ENCODE results near the gene CAMTA1. TPM values are rescaled to one million over a fixed set of nuclear protein-coding genes. Genes with fewer than 3 reads are reported as not detected.

Gene CAMTA1
- polyA plus RNA-seq, 1 experiment = 23.1 TPM

- Histone ChIP-seq H3K4me3 (ENCODE audit: low read depth, low read length) (no peak overlapping the region), H3K36me3 (ENCODE audit: control insufficient read depth, insufficient read depth, low read length) (no peaks in the 10 kb centered on the region), H3K27me3 (ENCODE audit: control insufficient read depth, insufficient read depth, low read length) (no peaks in the 10 kb centered on the region)
- POLR2A ChIA-PET = no interaction called here
- no peak for TF ChIP-seq CTCF (IDR thresholded peaks at IDR 0.05; ENCODE audit: insufficient read depth, low read depth, low read length)
- CTCF ChIA-PET = interaction anchor here (1.1 kb wide), 2 partner anchors 8 to 165 kb away, joined by 3 read pairs; no protein-coding TSS in a partner anchor
- no peak for DNase-seq (ENCODE audit: low read depth)
Observed at GRCh38 chr1:7236844-7237515, 451.7 kb downstream of the CAMTA1 start.

GRCh38 chr1:7247158-7247557 lies 461.9 kb downstream of the CAMTA1 start:
- DNase-seq (ENCODE audit: low read depth) = no peak
- ChIA-PET CTCF (no interaction called here), POLR2A (no interaction called here)
- H3K4me3 ChIP-seq (ENCODE audit: low read depth, low read length) = no peak overlapping the region
- no peak for TF ChIP-seq CTCF (IDR thresholded peaks at IDR 0.05; ENCODE audit: insufficient read depth, low read depth, low read length)
- no peaks in the 10 kb centered on the region for H3K27me3 ChIP-seq (ENCODE audit: control insufficient read depth, insufficient read depth, low read length)
- H3K36me3 ChIP-seq (ENCODE audit: control insufficient read depth, insufficient read depth, low read length) = no peaks in the 10 kb centered on the region

- ChIA-PET POLR2A (no interaction called here), CTCF (no interaction called here)
- H3K36me3 ChIP-seq (ENCODE audit: control insufficient read depth, insufficient read depth, low read length) = no peaks in the 10 kb centered on the region
- no peak for TF ChIP-seq CTCF (IDR thresholded peaks at IDR 0.05; ENCODE audit: insufficient read depth, low read depth, low read length)
- no peak for DNase-seq (ENCODE audit: low read depth)
- no peak overlapping the region for H3K4me3 ChIP-seq (ENCODE audit: low read depth, low read length)
- H3K27me3 ChIP-seq (ENCODE audit: control insufficient read depth, insufficient read depth, low read length) = no peaks in the 10 kb centered on the region
Observed at GRCh38 chr1:7247791-7248548, 462.7 kb downstream of the CAMTA1 start.

GRCh38 chr1:7248549-7249199 lies 463.4 kb downstream of the CAMTA1 start:
- no peak overlapping the region for H3K4me3 ChIP-seq (ENCODE audit: low read depth, low read length)
- TF ChIP-seq CTCF (IDR thresholded peaks at IDR 0.05; ENCODE audit: insufficient read depth, low read depth, low read length) = no peak
- no peaks in the 10 kb centered on the region for H3K36me3 ChIP-seq (ENCODE audit: control insufficient read depth, insufficient read depth, low read length)
- ChIA-PET POLR2A (no interaction called here), CTCF (no interaction called here)
- no peaks in the 10 kb centered on the region for H3K27me3 ChIP-seq (ENCODE audit: control insufficient read depth, insufficient read depth, low read length)
- DNase-seq (ENCODE audit: low read depth) = no peak

- no peak for TF ChIP-seq CTCF (IDR thresholded peaks at IDR 0.05; ENCODE audit: insufficient read depth, low read depth, low read length)
- CTCF ChIA-PET = no interaction called here
- no peak overlapping the region for H3K4me3 ChIP-seq (ENCODE audit: low read depth, low read length)
- no peaks in the 10 kb centered on the region for H3K27me3 ChIP-seq (ENCODE audit: control insufficient read depth, insufficient read depth, low read length)
- H3K36me3 ChIP-seq (ENCODE audit: control insufficient read depth, insufficient read depth, low read length) = no peaks in the 10 kb centered on the region
- DNase-seq (ENCODE audit: low read depth) = no peak
- POLR2A ChIA-PET = no interaction called here
Observed at GRCh38 chr1:7249516-7249915, 464.3 kb downstream of the CAMTA1 start.
